ENCODE data around the gene PPP1R2.

GRCh38 chr3:195577645-195578177, 34.6 kb upstream of the PPP1R2 start:
- no peak for TF ChIP-seq CTCF (IDR thresholded peaks at IDR 0.05)
- no peak for TF ChIP-seq EP300 (IDR thresholded peaks at IDR 0.05; ENCODE audit: low read depth)
- TF ChIP-seq POLR2A (IDR thresholded peaks at IDR 0.05): no peak
- no peak for TF ChIP-seq POLR2AphosphoS5 (IDR thresholded peaks at IDR 0.05)

Measured in transverse colon (tissue), 4 donors.